Measurements from ENCODE around the gene DPH2. TPM values are rescaled to one million over a fixed set of nuclear protein-coding genes. Genes with fewer than 3 reads are reported as not detected.

Gene DPH2
- total RNA-seq (2022; extraction: Qiagen RNA extraction; ENCODE audit: low read depth), result 31.3 to 44.9 TPM (median 37.6 TPM) in 5 replicates

GRCh38 chr1:43969746-43970466, at the start of gene DPH2:
Gene DPH2, plus strand, starts transcription at chr1:43970010. Its CDS starts 166 bp downstream, at chr1:43970176.

GRCh38 chr1:43933386-43934100, 36.3 kb upstream of the DPH2 start, which contains the start of gene ARTN:
Gene ARTN, plus strand, starts transcription at chr1:43933801. Its CDS starts 1,856 bp downstream, at chr1:43935657.

GRCh38 chr1:43946236-43947060, 23.4 kb upstream of the DPH2 start, which contains the start of gene IPO13:
Gene IPO13, plus strand, starts transcription at chr1:43946950. Its CDS starts 651 bp downstream, at chr1:43947601.

GRCh38 chr1:43974443-43975248, 4.8 kb downstream of the DPH2 start, which contains the start of gene ATP6V0B:
Gene ATP6V0B, plus strand, starts transcription at chr1:43974960. Its CDS starts 81 bp downstream, at chr1:43975041.

GRCh38 chr1:43978551-43979260, 8.9 kb downstream of the DPH2 start, which contains the start of gene B4GALT2:
Gene B4GALT2, plus strand, starts transcription at chr1:43979210. Its CDS starts 1,951 bp downstream, at chr1:43981161.

GRCh38 chr1:43991476-43992231, 21.8 kb downstream of the DPH2 start, which contains the start of gene CCDC24:
Gene CCDC24, plus strand, starts transcription at chr1:43991599. Its CDS starts 280 bp downstream, at chr1:43991879.

Other genes starting within 250 kb of the DPH2 start
- gene ARTN, start 36.2 kb upstream of the DPH2 start, total RNA-seq (2022; extraction: Qiagen RNA extraction; ENCODE audit: low read depth), result 0.08 to 0.52 TPM (median 0.30 TPM) in 4 of 5 replicates, not detected in the other
- 10.5 to 17.5 TPM (median 17.0 TPM) in 5 replicates for gene IPO13, start 23.1 kb upstream of the DPH2 start, total RNA-seq (2022; extraction: Qiagen RNA extraction; ENCODE audit: low read depth)
- gene ATP6V0B, start 5.0 kb downstream of the DPH2 start, total RNA-seq (2022; extraction: Qiagen RNA extraction; ENCODE audit: low read depth), result 69.1 to 161 TPM (median 145 TPM) in 5 replicates
- 38.5 to 80.4 TPM (median 67.6 TPM) in 5 replicates for gene B4GALT2, start 9.2 kb downstream of the DPH2 start, total RNA-seq (2022; extraction: Qiagen RNA extraction; ENCODE audit: low read depth)
- gene CCDC24, start 21.6 kb downstream of the DPH2 start, total RNA-seq (2022; extraction: Qiagen RNA extraction; ENCODE audit: low read depth), result 6.3 to 9.9 TPM (median 7.6 TPM) in 5 replicates
- gene SLC6A9, start 61.5 kb downstream of the DPH2 start, total RNA-seq (2022; extraction: Qiagen RNA extraction; ENCODE audit: low read depth), result 9.0 to 21.2 TPM (median 16.9 TPM) in 5 replicates
- gene KLF17, start 148.8 kb downstream of the DPH2 start, total RNA-seq (2022; extraction: Qiagen RNA extraction; ENCODE audit: low read depth), result 0.27 to 0.62 TPM (median 0.52 TPM) in 5 replicates
- 0.05 TPM in 1 of 5 replicates, not detected in the others for gene KLF18, start 171.6 kb downstream of the DPH2 start, total RNA-seq (2022; extraction: Qiagen RNA extraction; ENCODE audit: low read depth)
- gene DMAP1, start 243.5 kb downstream of the DPH2 start, total RNA-seq (2022; extraction: Qiagen RNA extraction; ENCODE audit: low read depth), result 19.2 to 21.9 TPM (median 20.3 TPM) in 5 replicates

Data from A549 treated with ZK216348 at 1 μM for 4 hours (cell line).